ENCODE results near the gene AIMP2.

- no peak for TF ChIP-seq CTCF (IDR thresholded peaks at IDR 0.05 in 2 of 3, conservative IDR thresholded peaks at IDR 0.05 in 1 of 3; ENCODE audit: borderline replicate concordance in 1 of 3, insufficient read depth in 1 of 3, low read depth in 2 of 3, low read length in 2 of 3)
- no peak for TF ChIP-seq POLR2AphosphoS5 (IDR thresholded peaks at IDR 0.05; ENCODE audit: low read depth, low read length)
- TF ChIP-seq REST (IDR thresholded peaks at IDR 0.05; ENCODE audit: low read depth) = no peak
- no peak for TF ChIP-seq POLR2A (IDR thresholded peaks at IDR 0.05; ENCODE audit: borderline replicate concordance, extremely low read depth, insufficient read depth, insufficient read length)
- no peak for TF ChIP-seq EZH2phosphoT487 (IDR thresholded peaks at IDR 0.05; ENCODE audit: borderline replicate concordance)
- TF ChIP-seq FOSL1 (IDR thresholded peaks at IDR 0.05; ENCODE audit: low read depth) = no peak
- TF ChIP-seq EZH2 (IDR thresholded peaks at IDR 0.05) = no peak
- TF ChIP-seq MAX (IDR thresholded peaks at IDR 0.05) = no peak
- TF ChIP-seq RAD21 (IDR thresholded peaks at IDR 0.05; ENCODE audit: low read depth) = no peak
- no peak for TF ChIP-seq YY1 (IDR thresholded peaks at IDR 0.05; ENCODE audit: extremely low read depth, insufficient replicate concordance, low read depth, low read length)
- no peak for TF ChIP-seq TCF7L2 (IDR thresholded peaks at IDR 0.05; ENCODE audit: borderline replicate concordance, extremely low read depth, insufficient read depth, insufficient read length)
- TF ChIP-seq SIN3A (IDR thresholded peaks at IDR 0.05; ENCODE audit: low read depth) = no peak
- TF ChIP-seq SRF (IDR thresholded peaks at IDR 0.05; ENCODE audit: low read depth) = no peak
- TF ChIP-seq ELF1 (IDR thresholded peaks at IDR 0.05; ENCODE audit: borderline replicate concordance, low read depth) = no peak
Measured at GRCh38 chr7:6071406-6071805, 62.3 kb downstream of the AIMP2 start.
